ENCODE results near the gene EEA1.
"Not testable (repeated sequence)": the region's sequence is repeated elsewhere in the genome, so short reads cannot be mapped to it uniquely, and the experiment has no call there.

GRCh38 chr12:92964378-92964777 is 35.3 kb upstream of the EEA1 start:
- not testable (repeated sequence) for TF ChIP-seq CTCF, POLR2A, POLR2AphosphoS5 (IDR thresholded peaks at IDR 0.05)
